ENCODE data around the gene GLE1.
A peak's percentile ranks its signal among the peaks of the same experiment; 100 is the strongest.

The GLE1 gene

GRCh38 chr9:128504485-128505413 is at the start of gene GLE1:
GLE1 (plus strand) TSS chr9:128504719; CDS start chr9:128504806, 87 bp downstream.
- DNase-seq = peak; percentile 90 to 96

GRCh38 chr9:128454991-128455390 is 49.5 kb upstream of the GLE1 start:
- DNase-seq = no peak

- DNase-seq = peak; percentile 96 to 97
Observed at GRCh38 chr9:128455849-128456612, 48.5 kb upstream of the GLE1 start, which contains the start of gene ODF2. ODF2 (plus strand) TSS chr9:128456006; CDS start chr9:128456092, 86 bp downstream.

- peak; percentile 33 to 77 for DNase-seq
Observed at GRCh38 chr9:128456613-128457061, 47.9 kb upstream of the GLE1 start.

GRCh38 chr9:128457207-128457606 is 47.3 kb upstream of the GLE1 start:
- no peak for DNase-seq

GRCh38 chr9:128459011-128459410 is 45.5 kb upstream of the GLE1 start:
- no peak for DNase-seq

GRCh38 chr9:128469070-128469469 is 35.4 kb upstream of the GLE1 start:
- DNase-seq = no peak

- no peak for DNase-seq
Observed at GRCh38 chr9:128470560-128470959, 34.0 kb upstream of the GLE1 start.

- no peak for DNase-seq
Observed at GRCh38 chr9:128473104-128473503, 31.4 kb upstream of the GLE1 start.

- DNase-seq = no peak
Observed at GRCh38 chr9:128475867-128476266, 28.7 kb upstream of the GLE1 start.

GRCh38 chr9:128479262-128479661 is 25.3 kb upstream of the GLE1 start:
- DNase-seq = peak in 1 of 2 experiments; percentile 39

- DNase-seq = no peak
Observed at GRCh38 chr9:128481561-128481960, 23.0 kb upstream of the GLE1 start.

- no peak for DNase-seq
Observed at GRCh38 chr9:128482186-128482585, 22.3 kb upstream of the GLE1 start.

GRCh38 chr9:128484686-128485413 is 19.7 kb upstream of the GLE1 start:
- DNase-seq = no peak

GRCh38 chr9:128485414-128485855 is 19.1 kb upstream of the GLE1 start:
- DNase-seq = no peak

GRCh38 chr9:128486201-128486600 is 18.3 kb upstream of the GLE1 start:
- no peak for DNase-seq

- peak; percentile 5 to 63 for DNase-seq
Observed at GRCh38 chr9:128493424-128493823, 11.1 kb upstream of the GLE1 start.

GRCh38 chr9:128494108-128494745 is 10.3 kb upstream of the GLE1 start:
- DNase-seq = peak in 1 of 2 experiments; percentile 7

- DNase-seq = no peak
Observed at GRCh38 chr9:128494746-128495129, 9.8 kb upstream of the GLE1 start.

GRCh38 chr9:128495296-128495695 is 9.2 kb upstream of the GLE1 start:
- DNase-seq = no peak

- DNase-seq = no peak
Observed at GRCh38 chr9:128495804-128496417, 8.6 kb upstream of the GLE1 start.
